Forelimb muscle (tissue), 1 donor: Measurements from ENCODE around the gene ANKRD10. TPM values are rescaled to one million over a fixed set of nuclear protein-coding genes. Genes with fewer than 3 reads are reported as not detected.
"Not testable (repeated sequence)": the region's sequence is repeated elsewhere in the genome, so short reads cannot be mapped to it uniquely, and the experiment has no call there.

Source experiments
- DNase-seq: peaks from one replicate; pipeline ENCODE4 v3.0.0-alpha.2; 2013; ENCODE audit warnings: low read depth
- polyA plus RNA-seq: library from polyadenylated mRNA; unstranded; fragments of 120-200 nt; gene quantifications from one replicate; pipeline ENCODE4 v1.2.1, GENCODE V29; 2013; ENCODE audit not compliant: insufficient read length

ANKRD10 gene
- polyA plus RNA-seq, 1 donor: 266 TPM

DNA sequence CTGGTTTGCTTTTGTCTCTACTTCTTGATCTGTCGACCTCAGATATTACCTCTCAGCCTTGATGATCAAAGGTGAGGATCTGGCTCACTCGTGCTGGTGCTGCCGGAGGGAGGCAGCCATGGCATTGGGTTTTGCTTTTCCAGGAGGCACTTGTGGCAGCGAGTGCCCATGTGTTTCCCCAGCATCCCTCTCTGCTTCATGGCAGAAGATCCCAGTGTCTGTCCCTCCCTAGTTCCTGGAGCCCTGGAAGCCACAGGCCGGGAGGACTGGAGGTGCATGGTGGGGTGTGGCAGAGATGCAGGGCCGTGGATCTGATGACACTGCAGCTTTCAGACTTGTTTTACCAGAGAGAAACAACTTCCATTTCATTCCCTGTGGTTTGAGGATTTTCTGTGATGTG is 47.5 kb downstream of the ANKRD10 start:
- DNase-seq: no peak

DNA sequence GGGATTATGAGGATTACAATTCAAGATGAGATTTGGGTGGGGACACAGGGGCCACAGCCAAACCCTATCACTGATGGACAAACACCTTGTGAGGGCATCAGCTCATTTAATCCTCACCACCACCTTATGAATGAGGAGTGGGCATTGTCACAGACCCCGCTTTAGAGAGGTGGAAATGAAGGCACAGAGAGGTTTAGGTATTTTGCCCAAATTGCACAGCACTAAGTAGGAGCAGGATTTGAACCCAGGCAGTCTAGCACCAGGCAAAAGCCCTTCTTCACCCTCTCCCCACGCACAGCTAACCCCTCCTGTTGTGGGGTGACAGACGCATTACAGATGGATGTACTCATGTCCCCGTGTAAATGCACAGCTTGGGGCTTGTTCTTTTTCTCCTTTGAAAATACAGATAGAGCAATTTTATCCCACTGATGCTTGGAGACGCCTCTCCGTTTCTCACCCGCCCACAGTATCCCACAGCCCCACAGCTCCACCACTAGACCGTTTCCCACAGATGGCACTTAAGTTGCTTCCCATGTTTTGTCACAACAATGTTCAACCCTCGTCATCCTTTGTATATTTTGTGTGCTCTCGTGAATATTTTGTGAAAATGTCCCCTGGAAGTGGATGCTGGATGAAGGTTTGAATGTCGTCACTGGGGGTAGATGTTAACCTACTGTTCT is 48.2 kb downstream of the ANKRD10 start:
- DNase-seq: no peak

DNA sequence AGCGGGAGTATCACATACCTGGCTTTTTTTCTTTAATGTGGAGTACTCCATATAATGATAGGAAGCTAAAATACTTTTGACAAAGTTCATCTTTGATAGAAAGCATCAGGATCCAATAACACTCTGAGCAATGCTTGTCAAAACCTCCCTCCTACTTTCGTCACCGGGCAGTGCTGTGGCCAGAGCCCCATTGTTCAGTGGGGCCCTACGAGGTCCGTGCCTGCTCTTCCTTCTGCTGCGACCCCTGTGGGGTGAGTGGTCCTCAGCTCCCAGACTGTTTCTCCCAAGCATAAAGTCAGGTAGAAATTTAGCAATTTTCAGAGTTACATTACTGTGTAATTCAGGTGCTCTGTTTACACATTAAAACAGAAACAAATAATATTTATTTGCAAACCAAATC is 51.2 kb downstream of the ANKRD10 start:
- no peak for DNase-seq

DNA sequence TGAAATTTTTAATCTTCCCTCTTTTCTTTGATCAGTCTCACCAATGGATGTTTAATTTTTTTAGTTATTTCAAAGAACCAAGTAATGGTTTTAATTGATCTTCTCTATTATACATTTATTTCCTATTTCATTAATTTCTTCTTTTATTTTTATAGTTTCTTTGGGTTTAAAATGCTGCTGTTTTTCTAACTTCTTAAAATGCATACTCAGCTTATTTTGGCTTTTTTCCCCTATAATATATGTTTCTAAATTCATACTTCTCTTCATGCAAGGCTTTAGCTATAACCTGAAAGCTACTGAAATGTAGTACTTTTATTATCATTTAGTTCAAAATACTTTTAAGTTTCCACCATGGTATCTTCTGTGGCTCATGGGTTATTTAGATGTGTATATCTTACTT is 53.9 kb downstream of the ANKRD10 start:
- DNase-seq: no peak

DNA sequence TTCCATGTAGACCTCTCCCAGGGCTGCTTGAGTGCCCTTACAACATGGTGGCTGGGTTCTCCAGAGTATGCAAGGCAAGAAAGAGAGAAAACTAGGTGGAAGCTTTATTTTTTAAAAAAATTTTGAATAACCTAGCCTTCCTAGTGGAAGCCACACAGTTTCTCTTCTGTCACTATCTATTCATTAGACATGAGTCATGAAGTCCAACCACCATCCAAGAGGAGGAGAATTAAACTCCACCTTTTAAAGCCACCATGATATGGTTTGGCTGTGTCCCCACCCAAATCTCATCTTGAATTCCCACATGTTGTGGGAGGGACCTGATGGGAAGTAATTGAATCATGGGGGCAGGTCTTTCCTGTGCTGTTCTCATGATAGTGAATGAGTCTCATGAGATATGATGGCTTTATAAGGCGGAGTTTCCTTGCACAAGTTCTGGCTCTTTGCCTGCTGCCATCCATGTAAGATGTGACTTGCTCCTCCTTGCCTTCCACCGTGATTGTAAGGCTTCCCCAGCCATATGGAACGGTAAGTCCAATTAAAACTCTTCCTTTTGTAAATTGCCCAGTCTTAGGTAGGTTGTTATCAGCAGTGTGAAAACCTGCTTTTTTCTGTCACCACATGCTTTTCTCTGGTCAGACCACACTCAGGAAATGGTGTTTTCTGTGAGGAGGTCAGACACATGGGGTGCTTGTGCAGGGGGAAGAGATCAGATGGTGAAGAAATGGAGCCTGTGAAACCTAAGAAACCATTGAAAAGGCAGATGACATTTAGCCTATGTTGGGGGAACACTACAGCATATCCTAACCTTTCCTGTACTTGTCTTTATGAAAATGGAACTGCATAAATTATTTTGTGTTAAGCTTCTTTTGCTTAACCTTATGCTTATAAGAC is 57.7 kb downstream of the ANKRD10 start:
- no peak for DNase-seq

- DNase-seq: no peak
Measured at GRCh38 chr13:110855363-110855762, 59.5 kb downstream of the ANKRD10 start.

- DNase-seq: no peak
Measured at GRCh38 chr13:110854866-110855265, 60.0 kb downstream of the ANKRD10 start.

DNA sequence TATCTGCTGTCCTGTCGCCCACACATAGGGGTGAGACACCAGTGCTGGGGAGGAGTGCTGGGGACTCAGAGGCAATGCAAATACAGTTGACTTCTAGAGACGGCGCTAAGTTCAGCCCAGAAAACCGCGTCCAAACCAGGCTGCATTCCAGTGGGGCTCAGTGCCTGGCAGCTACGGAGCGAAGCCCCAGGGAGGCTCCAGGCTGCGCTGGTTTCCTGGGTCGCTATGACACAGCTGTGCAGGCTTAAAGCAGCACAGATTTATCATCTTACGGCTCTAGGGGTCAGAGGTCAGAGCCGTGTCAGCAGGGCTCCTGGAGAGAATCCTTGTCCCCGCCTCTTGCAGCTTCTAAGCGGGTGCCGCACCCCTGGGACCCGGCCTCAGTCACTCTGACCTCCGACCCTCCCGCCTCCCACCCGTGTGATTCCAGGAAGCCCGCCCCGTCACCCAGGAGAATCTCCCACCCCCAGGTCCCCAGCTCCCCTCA is 61.6 kb downstream of the ANKRD10 start:
- DNase-seq: no peak

GRCh38 chr13:110850840-110851239 is 64.0 kb downstream of the ANKRD10 start:
- no peak for DNase-seq

DNA sequence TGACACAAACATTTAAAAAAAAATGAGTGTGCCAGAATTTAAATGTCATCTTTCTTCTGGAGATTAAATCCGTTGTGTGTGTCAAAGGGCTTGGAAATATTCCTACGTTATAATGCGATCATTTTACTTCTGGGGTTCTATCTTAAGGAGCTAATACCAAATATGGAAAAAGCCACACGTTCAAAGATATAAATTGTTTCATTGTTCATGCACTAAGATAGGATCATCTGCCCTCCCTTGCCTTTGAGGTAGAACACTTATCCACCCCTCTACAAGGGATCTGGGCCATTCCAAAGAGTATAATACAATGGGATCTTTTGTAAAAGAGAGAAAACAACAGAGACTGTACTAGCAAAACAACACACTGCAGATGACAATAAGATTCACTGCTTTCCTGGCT is 64.9 kb downstream of the ANKRD10 start:
- DNase-seq: no peak

- no peak for DNase-seq
Measured at GRCh38 chr13:110845520-110845919, 69.3 kb downstream of the ANKRD10 start.

DNA sequence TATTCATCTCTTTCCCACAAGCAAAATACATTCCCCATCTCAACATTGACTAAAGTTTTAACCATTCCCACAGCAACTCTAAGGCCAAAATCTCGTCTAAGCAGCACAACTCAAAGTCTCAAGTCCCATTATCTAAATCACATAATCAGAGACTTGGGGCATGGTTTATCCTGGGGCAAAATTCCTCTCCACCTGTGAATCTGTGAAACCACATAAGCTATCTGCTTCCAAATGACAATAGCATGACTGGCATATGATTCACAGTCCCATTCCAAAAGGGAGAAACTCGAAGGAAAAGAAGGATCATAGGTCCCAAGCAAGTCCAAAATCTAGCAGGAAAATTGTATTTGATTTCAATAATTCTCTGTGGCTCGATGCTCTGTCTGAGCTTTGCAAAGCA is 73.0 kb downstream of the ANKRD10 start:
- DNase-seq: no peak

- DNase-seq: no peak
Measured at GRCh38 chr13:110841406-110841805, 73.5 kb downstream of the ANKRD10 start.

DNA sequence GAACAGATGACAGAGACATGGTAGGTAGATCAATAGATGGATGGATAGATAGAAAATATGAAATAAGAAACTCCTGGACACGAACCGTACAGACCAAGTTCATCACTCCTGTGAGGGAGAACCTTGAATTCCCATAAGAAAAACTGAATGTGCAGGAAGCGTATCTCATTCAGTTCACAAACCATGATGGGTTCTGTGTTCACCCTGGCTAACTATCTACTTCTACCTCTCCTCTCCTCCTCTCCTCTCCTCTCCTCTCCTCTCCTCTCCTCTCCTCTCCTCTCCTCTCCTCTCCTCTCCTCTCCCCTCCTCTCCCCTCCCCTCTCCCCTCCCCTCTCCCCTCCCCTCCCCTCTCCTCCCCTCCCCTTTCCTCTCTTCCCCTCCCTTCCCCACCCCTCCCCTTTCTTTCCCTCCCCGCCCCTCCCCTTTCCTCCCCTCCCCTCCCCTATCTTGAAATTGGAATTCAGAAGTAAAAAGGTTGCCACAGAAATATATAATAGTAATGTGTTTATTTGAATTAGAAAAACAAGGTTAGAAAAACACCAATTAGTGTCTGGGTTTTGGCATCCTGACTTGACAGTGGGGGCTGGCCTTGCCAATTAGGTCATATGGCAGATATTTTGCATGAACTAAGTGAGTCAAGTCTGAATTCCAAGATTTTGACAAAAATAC is 75.9 kb downstream of the ANKRD10 start:
- no peak for DNase-seq

- no peak for DNase-seq
Measured at GRCh38 chr13:110838116-110838515, 76.8 kb downstream of the ANKRD10 start.

GRCh38 chr13:110837397-110838061 is 77.3 kb downstream of the ANKRD10 start:
- DNase-seq: not testable (repeated sequence)

GRCh38 chr13:110836605-110836903 is 78.3 kb downstream of the ANKRD10 start:
- no peak for DNase-seq

GRCh38 chr13:110835721-110836604 is 78.9 kb downstream of the ANKRD10 start:
- DNase-seq: no peak

DNA sequence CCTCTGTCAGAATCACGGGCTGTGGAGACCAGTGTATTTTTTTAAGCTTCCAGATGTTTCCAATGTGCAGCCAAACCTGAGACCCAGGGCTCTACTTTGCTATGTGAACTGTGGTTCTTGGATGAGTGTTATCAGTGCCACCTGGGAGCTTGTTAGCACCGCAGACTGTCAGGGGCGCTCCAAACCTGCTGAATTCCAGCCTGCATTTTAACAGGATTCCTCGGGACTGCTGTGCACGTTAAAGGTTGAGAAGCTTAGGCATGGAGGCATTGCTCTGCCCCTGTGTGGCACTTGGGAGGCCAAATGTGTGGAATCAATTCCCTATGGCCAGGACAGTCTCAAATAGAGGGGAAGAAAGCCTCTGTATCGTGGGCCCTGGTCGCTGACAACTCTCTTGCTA is 80.3 kb downstream of the ANKRD10 start:
- DNase-seq: no peak

GRCh38 chr13:110832531-110832930 is 82.3 kb downstream of the ANKRD10 start:
- DNase-seq: no peak

DNA sequence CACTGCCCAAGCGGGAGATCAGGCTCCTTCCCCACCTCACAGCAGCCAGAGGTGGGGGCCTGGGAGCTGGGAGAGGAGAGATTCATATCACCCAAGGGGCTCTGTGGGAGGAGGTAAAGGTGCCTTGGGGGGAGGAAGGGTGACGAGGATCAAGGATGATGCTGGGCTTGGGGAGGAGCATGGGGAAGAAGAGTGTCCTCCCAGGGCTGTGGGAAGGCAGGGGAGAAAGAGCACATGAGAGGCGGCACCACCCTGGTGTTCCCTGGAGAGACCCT is 82.7 kb downstream of the ANKRD10 start:
- DNase-seq: no peak
